NCI-H510A treated with DMSO at 0.1 percent for 48 hours (cell line): ENCODE results near the gene GGCX.
"Not testable (repeated sequence)": the region's sequence is repeated elsewhere in the genome, so short reads cannot be mapped to it uniquely, and the experiment has no call there.

Source experiments
- DNase-seq: peaks from one replicate; lab custom pipeline; 2025; lab: John Stamatoyannopoulos, UW

Gene GGCX

DNA sequence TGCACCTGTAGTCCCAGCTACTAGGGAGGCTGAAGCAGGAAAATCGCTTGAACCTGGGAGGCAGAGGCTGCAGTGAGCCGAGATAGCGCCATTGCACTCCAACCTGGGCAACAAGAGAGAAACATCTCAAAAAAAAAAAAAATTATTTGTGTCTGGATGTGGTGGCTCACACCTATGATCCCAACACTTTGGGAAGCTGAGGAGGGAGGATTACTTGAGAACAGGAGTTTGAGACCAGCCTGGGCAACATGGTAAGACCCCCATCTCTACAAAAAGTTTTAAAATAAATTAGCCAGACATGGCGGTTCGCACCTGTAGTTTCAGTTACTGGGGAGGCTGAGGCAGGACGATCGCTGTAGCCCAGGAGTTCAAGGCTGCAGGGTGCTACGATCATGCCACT is 14.4 kb upstream of the GGCX start:
- DNase-seq = no peak

DNA sequence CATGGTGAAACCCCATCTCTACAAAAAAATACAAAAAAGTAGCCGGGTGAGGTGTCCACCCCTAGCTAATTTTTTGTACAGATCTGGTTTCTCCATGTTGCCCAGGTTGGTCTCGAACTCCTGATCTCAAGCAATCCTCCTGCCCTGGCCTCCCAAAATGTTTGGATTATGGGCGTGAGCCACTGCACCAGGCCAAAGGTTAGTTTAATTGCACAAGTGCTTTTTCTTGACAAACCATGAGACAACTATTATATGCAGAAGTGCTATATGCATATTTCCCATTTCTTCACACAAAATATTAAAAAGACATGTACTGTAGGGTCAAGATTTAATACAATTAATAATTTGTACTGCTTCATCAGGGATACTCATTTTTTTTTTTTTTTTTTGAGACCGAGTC is 5.0 kb upstream of the GGCX start:
- no peak for DNase-seq

DNA sequence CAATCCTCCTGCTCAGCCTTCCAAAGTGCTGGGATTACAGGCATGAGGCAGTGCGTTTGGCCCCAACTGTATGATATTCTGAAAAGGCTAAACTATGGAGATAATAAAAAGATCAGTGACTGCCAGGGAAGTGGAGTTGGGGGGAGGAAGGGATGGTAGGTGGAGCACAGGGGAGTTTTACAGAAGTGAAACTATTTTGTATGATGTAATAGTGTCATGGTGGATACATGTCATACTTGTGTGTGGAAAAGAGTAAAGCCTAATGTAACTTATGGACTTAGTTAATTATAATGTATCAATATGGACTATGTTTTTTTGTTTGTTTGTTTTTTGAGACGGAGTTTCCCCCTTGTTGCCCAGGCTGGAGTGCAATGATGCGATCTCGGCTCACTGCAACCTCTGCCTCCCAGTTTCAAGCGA is 2.9 kb upstream of the GGCX start:
- no peak for DNase-seq

DNA sequence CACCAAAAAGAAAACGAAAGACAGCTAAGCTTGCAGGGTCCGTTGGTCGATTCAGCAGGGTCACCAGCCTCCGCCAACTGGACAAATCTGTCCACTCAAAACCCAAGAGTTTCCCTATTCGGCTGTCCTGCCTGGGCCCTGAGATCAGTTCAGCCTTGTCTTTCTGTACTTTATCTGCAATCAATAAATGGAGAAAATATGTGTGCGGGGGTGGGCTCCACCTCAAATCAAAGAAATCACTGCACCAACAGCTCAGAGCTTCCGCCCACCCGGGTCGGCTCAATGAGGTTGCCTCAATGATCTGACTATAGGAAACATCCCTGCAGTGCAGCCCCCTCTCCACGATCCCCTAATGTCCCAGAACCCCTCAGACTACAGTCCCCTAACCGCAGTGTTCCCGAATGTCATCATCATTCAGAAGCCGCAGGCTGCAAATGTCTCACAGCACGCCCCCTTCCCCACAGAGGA is 447 bp downstream of the GGCX start:
- no peak for DNase-seq

DNA sequence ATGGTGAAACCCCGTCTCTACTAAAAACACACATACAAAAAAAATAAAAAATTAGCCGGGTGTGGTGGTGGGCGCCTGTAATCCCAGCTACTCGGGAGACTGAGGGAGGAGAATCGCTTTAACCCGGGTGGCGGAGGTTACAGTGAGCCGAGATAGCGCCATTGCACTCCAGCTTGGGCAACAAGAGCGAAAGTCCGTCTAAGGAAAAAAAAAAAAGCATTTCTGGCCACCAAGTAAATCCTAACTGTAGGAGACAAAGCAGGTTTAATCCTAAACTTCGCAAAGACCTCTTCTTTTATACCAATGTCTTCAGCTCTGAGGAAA is 928 bp downstream of the GGCX start:
- not testable (repeated sequence) for DNase-seq

DNA sequence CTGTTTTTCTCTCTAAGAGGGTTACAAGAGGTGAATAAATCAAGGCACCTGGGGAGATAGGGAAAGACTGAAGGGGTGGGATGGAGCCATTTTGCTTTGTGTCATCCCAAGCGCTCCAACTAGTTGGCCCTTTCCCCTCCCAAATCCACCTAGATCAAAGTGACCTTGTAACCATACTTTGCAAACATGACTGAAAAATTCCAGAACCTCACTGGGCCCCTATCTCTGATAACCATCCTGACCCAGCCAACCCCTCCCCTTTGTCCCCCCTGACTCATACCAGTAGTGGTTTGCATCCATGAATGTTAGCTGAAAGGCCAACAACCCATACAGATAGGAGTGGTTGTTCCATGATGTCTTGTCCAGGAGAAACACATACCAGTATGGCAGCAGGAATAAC is 3.1 kb downstream of the GGCX start:
- DNase-seq = no peak

DNA sequence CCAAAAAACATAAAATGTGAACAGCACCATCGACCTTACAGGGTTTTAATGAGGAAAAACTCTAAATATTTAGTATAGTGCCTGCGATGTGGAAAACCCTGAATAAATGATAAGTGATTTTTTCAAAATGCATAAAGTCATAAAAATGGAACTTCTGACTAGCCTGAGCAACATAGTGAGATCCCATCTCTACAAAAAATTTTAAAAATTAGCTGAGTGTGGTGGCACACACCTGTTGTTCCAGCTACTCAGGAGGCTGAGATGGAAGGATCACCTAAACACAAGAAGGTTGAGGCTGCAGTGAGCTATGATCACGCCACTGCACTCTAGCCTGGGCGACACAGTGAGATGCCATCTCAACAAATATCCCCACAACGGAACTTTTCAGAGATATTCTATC is 4.2 kb downstream of the GGCX start:
- no peak for DNase-seq

DNA sequence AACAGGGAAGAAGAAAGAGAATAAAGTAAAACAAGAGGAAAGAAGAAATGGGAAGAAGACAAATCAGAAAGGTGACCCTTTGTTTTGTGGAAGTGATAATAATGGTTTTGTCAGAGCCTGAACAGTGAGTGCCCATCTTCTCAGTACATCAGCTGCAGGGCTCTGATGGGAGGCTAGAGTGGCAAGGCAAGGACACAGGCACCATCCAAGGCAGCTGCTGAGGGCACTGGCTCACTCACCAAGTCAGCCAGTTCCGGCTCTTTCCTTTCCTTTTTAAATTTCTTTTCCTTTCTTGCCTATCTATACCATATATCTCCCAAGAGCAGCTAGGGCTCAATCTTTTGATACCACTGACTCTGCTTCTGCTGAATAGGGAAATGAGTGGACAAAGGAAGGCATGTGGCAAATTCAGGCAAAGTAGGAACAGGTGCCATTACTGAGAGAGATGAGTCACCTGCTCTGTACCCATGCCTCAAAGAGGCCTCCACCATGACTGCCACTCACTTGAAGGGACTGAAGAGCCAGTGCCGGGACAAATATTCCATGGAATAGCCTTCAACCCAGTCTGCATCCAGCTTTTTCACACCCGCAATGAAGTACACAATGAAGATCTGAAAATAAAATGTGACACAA is 6.2 kb downstream of the GGCX start:
- no peak for DNase-seq

DNA sequence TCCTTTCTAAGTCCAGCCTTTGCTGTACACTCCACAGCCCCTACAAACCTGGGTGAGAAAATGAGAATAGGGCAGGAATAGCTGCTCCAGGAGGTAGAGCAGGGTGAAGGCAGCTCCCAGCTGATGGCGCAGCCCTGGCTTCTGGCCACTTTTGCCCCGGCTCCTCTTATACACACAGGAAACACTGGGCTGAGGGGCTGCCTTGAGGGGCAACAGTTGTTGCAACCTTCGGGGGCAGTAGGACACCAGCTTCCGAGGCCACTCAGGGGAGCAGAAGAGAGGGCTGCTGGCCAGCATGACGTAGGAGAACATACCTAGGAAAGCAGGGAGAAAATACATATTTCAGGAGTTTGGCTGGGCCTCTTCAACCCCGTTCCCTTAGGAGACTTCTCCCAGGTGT is 8.1 kb downstream of the GGCX start:
- no peak for DNase-seq

DNA sequence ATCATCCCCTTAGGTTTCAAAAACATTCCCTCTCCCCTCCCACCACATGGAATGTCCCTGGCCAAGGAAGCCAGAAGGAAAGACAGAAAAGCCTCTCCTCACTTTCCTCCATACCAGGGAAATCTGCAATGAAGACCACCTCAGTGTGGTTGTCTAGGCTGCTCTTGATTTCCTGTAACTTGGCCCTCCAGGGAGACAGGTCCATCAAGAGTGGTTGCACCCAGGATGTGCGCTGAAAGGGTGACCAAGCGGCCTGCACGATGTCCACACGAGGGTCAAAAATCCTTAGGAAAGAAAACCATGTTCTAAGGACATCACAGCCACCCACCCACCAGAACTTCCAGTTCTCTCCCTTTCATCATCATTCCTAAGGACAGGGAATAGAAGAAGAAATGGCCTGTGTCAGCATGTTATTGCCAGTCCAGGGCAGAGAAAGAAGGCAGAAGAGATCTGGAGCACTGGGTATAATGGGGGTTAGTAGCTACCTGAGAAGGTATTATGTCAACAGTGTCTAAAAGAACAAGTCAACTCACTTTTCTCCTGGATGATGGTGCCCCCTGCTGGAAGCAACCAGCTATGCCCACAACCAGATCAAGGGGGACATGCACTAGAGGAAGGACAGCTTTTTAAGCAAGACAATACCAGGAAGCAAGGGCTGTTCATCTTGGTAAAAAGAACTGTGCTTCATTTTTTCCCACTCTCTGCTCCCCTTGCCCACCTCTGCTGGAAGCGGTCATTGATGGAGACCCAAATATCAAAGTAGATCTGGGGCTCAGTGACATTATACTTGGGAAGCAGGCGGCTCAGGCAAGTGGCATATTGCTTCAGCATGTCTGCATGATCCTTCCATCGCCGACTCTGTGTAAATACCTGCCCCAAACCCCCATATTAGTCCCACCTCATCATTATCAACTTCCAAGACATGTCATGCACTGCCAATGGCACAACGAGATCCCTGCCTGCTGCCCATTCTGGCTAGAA is 9.3 kb downstream of the GGCX start:
- peak; percentile 85 for DNase-seq

DNA sequence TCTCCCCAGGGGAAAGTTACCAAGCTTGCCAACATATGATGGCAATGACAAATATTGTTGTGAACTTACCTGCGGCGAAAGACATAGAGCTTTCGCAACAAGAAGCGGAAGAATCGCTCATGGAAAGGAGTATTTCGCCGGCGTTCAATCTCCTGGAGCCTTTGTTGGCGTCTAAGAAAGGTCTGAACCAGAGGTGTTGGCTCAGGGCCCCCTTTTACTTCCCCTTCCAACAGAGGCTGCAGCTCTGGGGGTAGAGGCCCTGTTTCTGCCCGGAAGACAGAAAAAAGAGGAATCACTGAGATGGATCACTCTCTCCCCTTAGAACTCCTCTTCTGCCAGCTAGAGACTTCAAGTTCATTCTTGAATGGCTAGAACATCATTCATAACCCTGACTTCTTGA is 10.8 kb downstream of the GGCX start:
- no peak for DNase-seq

DNA sequence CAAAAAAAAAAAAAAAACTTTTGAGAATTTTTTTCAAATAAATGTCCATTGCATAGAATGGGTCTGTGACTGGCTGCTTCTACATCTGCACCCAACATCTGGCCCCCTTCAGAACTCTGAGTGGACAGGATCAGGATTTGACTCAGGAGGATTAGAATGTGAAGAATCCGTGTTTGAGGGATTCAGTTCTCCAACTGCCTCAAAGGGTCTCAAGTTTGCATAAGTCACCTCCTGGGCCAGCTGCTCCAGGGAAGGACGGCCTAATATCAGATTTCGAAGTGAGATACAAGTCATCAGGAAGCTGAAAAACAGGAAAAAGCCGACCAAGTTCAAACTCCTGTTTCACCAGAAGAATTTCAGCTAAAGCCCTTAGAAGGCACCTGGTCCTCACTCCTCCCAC is 11.5 kb downstream of the GGCX start:
- DNase-seq = no peak

DNA sequence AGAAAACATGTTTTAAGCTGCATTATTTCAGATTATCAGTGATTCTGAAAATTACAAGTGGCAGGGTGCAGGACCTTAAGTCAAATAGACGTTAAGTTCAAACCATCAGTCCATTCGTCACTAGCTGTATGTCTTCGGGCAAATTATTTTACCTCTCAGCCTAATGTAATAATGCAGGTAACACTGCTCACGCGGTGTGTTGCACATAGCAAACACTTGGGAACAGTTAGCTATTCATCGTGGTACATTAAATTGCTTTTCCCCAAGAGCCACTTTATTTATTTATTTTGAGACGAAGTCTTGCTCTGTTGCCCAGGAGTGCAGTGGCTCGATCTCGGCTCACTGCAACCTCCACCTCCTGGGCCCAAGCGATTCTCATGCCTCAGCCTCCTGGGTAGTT is 12.2 kb downstream of the GGCX start:
- no peak for DNase-seq

DNA sequence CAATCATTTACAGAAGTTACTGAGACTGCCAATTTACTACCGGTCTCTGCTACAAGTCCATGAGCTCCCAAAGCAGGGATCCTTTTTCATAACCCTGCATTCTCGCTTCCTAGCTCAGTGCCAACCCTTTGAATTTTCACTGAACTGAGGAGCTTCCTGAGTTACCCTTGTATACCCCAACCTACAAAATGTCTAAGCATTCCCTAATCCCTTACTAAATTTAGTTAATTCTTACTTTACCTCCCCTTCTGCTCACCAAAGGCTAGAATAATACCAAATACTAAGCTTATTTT is 12.7 kb downstream of the GGCX start:
- no peak for DNase-seq

DNA sequence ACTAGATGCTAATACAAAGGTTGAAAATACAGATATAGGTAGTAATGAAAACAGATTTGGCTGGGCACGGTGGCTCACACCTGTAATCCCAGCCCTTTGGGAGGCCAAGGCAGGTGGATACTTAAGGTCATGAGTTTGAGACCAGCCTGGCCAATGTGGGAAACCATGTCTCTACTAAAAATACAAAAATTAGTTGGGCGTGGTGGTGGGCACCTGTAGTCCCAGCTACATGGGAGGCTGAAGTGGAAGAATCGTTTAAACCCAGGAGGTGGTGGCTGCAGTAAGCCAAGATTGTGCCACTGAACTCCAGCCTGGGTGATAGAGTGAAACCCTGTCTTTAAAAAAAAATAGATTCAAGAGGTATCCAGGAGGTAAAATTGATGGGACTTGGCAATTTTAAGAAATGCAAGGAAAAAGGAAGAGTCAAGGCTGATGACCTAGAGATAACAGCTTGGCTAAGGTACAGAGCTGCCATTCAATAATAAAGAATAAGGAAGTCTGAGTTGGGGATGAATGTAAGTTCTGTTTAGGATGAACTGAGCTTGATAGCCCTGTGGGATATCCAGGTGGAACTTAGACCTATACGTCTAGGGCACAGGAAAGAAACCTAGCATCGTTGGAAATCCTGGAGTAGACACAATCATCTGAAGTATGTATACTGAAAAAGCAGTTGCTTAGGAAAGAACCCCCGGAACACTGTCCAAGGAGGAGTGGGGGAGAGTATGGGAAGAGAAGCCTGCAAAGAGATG is 13.3 kb downstream of the GGCX start:
- DNase-seq = no peak

DNA sequence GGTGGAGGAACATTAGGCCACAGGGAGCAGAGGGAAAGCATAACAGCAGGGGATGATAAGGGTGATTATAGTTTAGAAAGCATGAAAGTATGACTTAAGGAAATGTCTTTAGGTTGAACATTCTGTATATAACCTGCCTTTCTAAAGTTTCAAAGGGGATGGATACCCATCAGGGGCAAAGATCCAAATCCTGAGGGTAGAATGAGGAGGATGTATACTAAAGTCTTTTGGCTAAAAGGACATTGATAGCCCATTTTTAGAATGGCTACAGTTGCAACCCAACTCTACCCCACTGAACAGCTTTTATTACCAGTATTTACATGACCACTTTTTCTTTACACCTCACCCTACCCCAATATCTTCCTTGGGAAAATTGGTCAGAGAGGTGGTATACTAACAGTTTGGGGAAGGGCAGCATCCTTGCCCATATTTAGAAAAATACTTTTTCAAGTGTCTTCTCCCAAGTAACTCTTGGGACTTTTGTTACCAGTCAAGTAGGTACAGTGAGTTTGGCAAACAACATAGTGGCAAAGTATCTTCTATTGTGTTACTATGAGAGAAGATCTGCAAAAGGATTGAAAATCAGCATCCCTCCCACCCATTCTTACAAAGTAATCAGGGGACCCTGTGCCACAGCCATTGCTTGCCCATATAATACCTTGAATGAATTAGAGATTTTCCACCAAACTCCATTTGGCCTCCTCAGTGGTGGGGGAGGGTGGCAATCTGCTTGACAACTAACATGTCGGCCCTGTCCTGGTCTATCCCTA is 14.0 kb downstream of the GGCX start:
- DNase-seq = no peak

DNA sequence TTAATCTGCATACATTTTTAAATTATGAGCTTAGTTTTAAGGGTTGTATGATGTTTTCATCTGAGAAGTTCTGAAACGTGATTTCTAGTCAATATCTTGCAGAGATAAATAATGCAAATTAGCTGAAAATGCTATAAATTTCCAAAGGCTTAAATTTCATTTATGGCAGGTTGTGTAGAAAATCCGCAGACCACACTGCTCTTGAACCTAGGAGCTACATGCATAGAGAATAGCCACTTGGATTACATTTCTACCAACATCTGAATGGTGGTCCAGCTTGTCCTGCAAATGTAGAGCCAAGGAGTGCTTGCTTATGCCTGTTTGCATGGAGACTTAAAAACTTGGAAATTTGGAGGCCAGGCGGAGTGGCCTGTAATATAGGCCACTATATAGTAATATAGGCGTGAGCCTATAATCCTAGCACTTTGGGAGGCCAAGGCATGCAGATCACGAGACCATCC is 15.5 kb downstream of the GGCX start:
- no peak for DNase-seq

DNA sequence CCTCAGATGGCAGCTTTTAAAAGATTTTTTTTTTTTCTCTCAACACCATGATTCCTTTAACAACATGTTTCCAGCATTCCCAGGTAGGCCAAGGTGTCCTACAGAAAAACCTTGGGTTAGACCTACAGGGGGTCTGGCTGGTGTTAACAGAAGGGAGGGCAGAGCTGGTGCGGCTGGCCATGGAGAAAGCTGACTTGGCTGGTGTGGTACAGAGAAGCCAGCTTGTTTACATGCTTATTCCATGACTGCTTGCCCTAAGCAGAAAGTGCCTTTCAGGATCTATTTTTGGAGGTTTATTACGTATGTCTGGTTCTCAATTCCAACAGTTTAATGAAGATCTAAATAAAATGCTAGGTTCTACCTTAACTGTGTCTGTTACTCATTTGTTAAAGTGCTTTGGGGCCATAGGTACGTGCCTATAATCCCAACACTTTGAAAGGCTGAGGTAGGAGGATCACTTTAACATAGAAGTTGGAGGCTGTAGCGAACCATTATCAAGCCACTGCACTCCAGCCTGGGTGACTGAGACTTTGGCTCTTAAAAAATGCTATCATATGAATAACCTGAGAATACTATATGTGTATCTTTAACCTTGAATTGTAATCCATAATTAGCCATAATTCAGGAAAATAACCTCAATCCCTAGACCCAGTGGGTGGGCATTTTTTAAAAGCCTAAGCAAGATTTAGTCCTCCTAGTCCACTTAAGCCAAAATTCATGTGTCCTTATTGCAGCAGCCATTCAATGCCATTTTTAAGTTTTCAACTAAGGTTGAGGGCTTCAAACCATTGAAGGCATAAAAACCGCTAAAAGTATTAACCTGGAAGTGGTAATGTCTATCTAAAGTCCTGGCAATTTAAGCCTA is 16.1 kb downstream of the GGCX start:
- not testable (repeated sequence) for DNase-seq

DNA sequence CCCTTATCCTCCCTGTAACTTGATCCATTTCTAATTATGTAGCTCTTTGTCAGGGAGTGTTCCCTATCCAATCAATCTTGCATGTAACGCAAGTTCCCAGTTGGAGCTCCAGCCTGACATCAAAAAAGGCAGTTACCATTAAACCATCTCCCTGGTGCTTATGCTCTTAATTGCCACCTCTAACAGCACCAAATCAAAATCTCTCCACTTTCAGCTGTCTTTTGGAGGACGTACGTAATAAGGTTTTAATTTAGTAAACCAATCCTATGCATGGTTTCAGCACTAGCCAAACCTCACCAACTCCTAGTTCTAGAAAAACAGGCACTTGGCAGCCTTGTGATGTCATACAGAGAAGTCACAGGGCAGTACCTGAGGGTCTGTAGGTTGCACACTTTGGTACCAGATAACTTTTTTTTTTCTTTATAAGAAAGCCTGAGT is 17.0 kb downstream of the GGCX start:
- DNase-seq = not testable (repeated sequence)

DNA sequence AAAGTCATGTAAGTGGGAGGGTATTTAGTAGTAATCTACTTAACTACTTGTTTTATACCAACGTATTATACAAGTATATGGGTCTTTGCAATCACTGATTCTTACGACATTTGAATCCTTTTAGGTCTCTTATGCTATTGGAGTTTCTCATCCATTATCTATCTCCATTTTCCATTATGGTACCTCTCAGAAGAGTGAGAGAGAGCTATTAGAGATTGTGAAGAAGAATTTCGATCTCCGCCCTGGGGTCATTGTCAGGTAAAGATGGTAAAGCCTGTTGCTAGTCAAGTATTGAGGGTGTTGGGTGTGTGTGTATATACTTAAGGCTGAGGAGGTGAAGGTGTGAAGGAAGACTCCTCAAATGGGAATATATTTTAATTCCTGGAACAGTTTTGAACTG is 18.5 kb downstream of the GGCX start:
- DNase-seq = no peak
